CD4-positive, alpha-beta T cell treated with Interferon gamma for 1 hour (primary cell): ENCODE measurements around the gene TGFB2.

Experiments
- DNase-seq: peaks from one replicate; pipeline ENCODE4 v3.0.0-alpha.2; 2020

The TGFB2 gene

GRCh38 chr1:218464871-218465270, 119.7 kb downstream of the TGFB2 start:
- DNase-seq: no peak

DNA sequence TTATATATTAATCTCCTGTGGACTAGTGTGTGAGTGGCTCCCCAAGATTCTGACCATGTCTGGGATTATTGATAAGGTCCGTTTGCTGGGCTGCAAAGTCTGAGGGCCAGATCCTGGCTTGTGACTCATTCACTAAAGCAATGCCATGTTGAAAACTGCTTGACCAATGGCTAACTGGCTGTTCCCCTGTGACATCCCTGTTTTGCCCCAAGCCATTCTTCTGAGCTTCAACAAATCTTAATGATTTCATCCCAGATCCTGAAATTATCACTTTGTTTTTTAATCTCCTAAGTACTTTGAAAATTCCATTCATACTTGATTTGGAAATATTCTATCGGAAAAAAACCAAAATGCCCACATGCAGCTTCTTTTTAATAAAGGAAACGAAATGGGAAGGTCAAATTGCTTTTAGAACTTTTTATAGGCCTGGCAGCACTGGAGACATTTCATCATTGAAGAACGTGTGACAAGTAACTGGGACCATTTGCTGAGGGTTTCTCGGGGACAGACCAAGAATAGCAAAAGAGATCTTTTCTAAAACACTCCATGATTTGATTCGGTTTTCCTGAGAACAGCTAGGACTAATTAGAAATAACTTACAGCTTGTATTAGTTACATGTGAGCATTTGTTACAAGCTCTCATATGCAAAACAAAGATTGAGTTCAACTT, 121.3 kb downstream of the TGFB2 start:
- no peak for DNase-seq

GRCh38 chr1:218467101-218468072, 122.3 kb downstream of the TGFB2 start:
- DNase-seq: no peak

DNA sequence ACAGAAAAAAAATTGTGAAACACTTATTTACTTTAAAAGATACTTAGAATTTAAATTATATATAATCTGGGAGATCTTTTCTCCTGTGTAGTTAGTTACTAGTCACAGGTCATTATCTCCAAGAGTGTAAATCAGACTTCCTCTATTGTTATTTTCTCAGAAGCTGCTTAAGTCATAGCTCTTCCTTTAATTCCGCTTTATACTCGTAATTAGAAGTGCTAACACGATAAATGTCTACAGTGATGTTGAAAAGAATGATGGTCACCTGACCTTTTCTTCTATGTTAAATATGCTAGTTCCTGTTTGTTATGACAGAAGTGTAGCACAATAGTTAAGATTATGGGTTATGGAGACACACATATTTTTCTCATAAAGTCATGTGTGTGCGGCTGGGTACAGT, 123.6 kb downstream of the TGFB2 start:
- DNase-seq: no peak

DNA sequence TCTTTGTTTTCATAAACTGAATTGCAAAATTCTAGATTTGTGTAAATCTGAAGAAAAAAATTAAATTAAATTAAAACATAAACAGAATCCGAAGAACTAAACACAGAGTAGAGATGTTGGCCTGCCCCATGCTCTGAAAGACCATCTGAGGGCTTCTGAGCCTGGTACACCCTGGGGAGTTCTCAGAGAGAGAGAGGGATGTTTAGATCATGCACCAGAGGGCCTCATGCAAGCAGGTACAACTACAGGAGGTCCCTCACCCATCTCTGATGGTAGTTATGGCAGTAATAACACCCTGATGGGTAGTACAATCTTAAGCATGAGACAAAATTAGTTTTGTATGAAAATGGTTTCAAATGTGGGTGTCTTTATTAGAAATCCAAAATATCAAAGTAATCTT, 127.7 kb downstream of the TGFB2 start:
- no peak for DNase-seq

GRCh38 chr1:218473522-218473921, 128.4 kb downstream of the TGFB2 start:
- no peak for DNase-seq

- DNase-seq: no peak
These were observed 129.0 kb downstream of the TGFB2 start for GRCh38 chr1:218474128-218474527.

DNA sequence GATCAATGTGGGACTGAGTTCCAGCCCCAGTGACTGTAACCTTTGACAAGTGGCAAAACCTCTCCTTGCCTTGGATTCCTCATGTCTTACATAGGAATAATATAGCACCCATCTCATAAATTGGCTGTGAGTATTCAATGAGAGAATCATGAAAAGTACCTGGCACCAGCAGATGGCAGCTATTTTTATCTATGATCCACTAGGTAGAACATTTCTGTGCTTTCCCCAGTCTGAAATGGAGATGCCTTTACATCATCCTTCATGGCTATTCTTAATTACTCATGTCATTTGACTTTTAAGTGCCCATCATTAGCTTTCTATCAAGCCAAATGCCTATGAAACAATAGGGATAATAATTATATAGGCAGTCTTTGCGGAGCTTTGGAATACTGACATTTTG, 130.1 kb downstream of the TGFB2 start:
- no peak for DNase-seq

- no peak for DNase-seq
These were observed 130.6 kb downstream of the TGFB2 start for GRCh38 chr1:218475699-218476098.

GRCh38 chr1:218476385-218476784, 131.2 kb downstream of the TGFB2 start:
- no peak for DNase-seq

GRCh38 chr1:218478336-218478735, 133.2 kb downstream of the TGFB2 start:
- no peak for DNase-seq

GRCh38 chr1:218479436-218480115, 134.4 kb downstream of the TGFB2 start:
- no peak for DNase-seq

DNA sequence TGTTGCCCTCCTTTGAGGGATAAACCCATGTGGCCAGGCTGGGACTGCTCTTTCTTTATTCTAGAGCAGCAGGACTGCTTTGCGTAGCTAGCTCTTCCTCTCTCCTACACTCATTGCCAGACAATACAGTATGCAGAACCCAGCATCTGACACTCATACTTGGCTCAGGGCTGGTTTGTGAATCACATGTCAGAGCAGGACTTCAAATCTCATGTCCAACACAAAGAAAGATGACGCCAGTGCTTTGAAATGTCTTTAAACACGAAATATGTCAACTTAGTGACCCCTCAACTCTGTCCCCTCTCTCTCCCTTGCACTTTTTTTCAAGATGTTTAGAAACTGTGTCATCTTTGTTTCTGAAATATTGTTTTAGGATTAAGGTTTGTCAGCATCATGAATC, 135.0 kb downstream of the TGFB2 start:
- DNase-seq: no peak

GRCh38 chr1:218480588-218481099, 135.5 kb downstream of the TGFB2 start:
- no peak for DNase-seq

DNA sequence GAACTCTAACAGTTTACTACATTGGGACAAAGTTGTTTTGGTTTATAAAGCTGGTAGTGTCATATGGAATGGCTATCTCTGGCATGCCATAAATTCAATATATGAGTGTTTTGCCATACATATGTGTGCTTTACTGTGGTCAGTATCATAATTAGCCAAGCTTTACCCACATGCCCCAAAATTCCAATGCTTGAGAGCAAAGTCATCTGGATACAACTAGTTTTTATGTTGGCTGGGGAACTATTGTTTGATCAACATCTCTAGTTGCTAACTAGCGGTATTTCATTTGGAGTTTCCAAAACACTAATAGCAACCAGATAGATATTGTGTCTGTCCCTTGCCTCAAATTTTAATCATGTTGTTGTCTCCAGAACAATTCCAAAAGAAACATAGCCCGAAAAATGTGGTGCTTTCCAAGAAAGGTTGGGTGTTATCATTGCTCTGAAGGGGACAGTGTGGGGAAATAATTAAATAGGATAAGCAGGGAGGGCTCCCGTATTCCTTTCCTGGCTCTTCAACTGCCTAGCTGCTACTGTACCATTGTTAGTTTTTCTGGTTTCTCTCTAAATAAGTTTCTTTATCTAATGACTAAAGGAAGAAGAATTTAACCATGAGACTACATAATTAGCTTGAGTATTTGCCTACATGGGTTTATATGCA, 136.1 kb downstream of the TGFB2 start:
- no peak for DNase-seq

DNA sequence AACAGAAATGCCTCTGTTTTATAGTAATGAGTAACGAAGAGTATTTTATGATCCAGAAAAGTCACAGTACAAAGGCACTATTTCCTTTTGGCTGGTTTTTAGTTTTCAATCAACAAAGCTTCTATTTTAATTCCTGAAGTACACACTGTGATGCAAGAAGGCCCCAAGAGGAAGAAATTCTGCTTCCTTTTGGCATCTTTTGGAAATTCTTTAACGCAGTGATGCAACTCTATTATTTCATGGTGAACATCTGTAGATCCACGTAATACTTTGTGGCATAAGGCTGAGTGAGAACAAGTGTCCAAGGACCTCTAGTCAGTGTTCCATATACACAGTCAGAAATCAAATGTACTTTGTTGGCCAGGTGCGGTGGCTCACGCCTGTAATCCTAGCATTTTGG, 137.5 kb downstream of the TGFB2 start:
- no peak for DNase-seq

DNA sequence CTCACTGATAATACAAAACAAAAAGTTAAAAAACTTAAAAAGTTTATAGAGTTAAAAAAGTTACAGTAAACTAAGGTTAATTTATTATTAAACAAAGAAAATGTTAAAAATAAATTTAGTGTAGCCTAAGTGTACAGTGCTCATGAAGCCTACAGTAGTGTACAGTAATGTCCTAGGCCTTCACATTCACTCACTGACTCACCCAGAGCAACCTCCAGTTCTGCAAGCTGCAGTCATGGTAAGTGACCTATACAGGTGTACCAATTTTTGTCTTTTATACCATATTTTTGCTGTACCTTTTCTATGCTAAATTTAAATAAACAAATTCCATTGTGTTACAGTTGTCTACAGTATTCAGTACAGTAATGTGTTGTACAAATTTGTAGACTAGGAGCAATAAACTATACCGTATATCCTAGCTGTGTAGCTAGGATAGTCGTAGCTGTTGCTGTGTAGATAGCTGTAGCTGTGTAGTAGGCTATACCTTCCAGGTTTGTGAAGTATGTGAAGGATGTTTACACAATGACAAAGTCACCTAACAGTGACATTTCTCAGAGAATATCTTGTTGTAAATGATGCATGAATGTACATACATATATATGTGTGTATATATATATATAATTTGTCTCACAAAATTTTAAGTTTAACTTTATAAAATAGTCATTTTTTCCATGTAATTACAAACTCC, 140.2 kb downstream of the TGFB2 start:
- DNase-seq: no peak

- DNase-seq: no peak
These were observed 143.4 kb downstream of the TGFB2 start for GRCh38 chr1:218488531-218488930.

DNA sequence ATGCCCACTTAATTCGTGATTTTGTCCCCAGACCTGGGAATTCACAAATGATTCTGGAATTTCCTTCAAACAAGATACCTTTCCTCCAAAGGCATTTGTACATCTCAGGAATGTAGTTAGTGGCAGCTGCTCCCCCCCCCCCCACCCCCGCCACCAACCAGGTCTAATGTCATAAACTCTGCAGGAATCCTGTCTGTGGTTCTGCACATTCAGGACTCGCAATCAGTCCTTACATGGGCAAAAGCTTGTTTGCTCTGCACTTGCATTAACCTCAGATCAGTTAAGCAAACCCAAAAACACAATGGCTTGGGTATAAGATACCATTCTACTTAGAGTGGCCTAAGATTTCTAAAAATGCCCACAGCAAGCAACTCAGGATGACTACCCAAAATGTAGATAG, 143.8 kb downstream of the TGFB2 start:
- no peak for DNase-seq

DNA sequence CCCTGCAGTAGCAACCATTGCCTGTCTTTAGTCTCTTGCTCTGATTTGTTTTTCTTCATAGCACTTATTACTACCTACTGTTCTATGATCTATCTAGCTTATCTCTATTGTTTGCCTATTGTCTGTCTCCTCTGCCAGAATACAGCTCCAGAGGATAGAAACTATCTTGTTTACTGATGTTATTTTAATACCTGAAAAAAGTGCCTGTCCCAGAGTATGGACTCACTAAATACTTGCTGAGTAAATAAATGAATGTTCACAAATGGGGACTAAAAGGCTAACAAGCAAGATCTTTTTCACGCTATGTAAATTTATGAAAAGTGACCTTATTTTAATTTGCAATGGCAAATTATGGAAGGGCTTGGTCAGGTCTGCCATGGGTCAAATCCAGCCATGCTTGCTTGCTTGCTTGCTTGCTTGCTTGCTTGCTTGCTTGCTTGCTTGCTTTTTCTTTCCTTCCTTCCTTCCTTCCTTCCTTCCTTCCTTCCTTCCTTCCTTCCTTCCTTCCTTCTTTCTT, 145.3 kb downstream of the TGFB2 start:
- DNase-seq: no peak

GRCh38 chr1:218492874-218493273, 147.7 kb downstream of the TGFB2 start:
- DNase-seq: no peak

DNA sequence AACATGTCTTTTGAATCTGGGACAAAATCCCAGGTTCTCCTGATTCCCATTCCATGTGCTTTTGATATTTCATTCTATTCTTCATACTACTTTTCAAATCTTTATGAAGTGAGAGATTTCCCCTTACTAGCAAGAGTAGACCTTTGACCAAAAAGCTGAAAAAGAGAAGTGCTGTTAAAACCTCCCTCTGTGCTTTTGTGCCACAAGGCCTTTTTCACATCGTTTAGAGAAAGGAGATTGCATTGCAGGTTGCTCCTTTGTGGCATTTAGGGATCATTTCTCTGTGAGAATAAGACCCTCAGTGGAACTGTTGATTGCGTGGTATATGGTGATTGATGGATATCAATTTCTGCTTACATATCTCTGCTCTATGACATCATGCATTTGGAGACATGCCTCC, 148.8 kb downstream of the TGFB2 start:
- DNase-seq: no peak
